GM12801 (cell line): ENCODE results near the gene PABPN1L.

Source experiments
- CTCF ChIP-seq: IDR thresholded peaks from one replicate; pipeline ENCODE4 v1.5.1; 2011; ENCODE audit warnings: control low read depth; ENCODE audit not compliant: insufficient read length; ENCODE audit errors: extremely low read depth

The PABPN1L gene

GRCh38 chr16:88899901-88900661 is 33.6 kb upstream of the PABPN1L start:
- TF ChIP-seq CTCF: no peak

GRCh38 chr16:88897696-88898425 is 31.4 kb upstream of the PABPN1L start:
- no peak for TF ChIP-seq CTCF

- no peak for TF ChIP-seq CTCF
These were observed 30.0 kb upstream of the PABPN1L start for GRCh38 chr16:88896238-88897070.

- no peak for TF ChIP-seq CTCF
These were observed 28.9 kb upstream of the PABPN1L start for GRCh38 chr16:88895335-88895734.

GRCh38 chr16:88894681-88895300 is 28.3 kb upstream of the PABPN1L start:
- no peak for TF ChIP-seq CTCF

GRCh38 chr16:88893127-88893968 is 26.9 kb upstream of the PABPN1L start:
- TF ChIP-seq CTCF: no peak
